ENCODE data around the gene SPAAR. TPM values are rescaled to one million over a fixed set of nuclear protein-coding genes. Genes with fewer than 3 reads are reported as not detected.

SPAAR gene
- total RNA-seq, 1 experiment from 2014 or later, result 0.72 TPM

GRCh38 chr9:35869621-35870216, 39.6 kb upstream of the SPAAR start:
- H3K27me3 Mint-ChIP-seq (ENCODE audit: insufficient read depth, unreplicated experiment), result no peaks in the 10 kb centered on the region
- H3K4me3 Mint-ChIP-seq (ENCODE audit: unreplicated experiment), result no peak overlapping the region
- TF ChIP-seq, protein P1, sequence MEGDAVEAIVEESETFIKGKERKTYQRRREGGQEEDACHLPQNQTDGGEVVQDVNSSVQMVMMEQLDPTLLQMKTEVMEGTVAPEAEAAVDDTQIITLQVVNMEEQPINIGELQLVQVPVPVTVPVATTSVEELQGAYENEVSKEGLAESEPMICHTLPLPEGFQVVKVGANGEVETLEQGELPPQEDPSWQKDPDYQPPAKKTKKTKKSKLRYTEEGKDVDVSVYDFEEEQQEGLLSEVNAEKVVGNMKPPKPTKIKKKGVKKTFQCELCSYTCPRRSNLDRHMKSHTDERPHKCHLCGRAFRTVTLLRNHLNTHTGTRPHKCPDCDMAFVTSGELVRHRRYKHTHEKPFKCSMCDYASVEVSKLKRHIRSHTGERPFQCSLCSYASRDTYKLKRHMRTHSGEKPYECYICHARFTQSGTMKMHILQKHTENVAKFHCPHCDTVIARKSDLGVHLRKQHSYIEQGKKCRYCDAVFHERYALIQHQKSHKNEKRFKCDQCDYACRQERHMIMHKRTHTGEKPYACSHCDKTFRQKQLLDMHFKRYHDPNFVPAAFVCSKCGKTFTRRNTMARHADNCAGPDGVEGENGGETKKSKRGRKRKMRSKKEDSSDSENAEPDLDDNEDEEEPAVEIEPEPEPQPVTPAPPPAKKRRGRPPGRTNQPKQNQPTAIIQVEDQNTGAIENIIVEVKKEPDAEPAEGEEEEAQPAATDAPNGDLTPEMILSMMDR (IDR thresholded peaks at IDR 0.05; ENCODE audit: unreplicated experiment), result no peak
- no peak overlapping the region for H3K27ac Mint-ChIP-seq (ENCODE audit: low read depth, unreplicated experiment)
- no TSS peak for BruUV-seq (replicated peaks)
- peak; percentile 18 for DNase-seq (ENCODE audit: unreplicated experiment)
- no peaks in the 10 kb centered on the region for H3K9me3 Mint-ChIP-seq (ENCODE audit: unreplicated experiment)
- no peaks in the 10 kb centered on the region for H3K36me3 Mint-ChIP-seq (ENCODE audit: insufficient read depth, unreplicated experiment)
- POLR2A ChIA-PET, result no interaction called here
- intact Hi-C loops (cut with micrococcal nuclease), result no loop called here
- CTCF ChIA-PET, result interaction anchor here (0.6 kb wide), 1 partner anchor 11 kb away, joined by 6 read pairs; no protein-coding TSS in a partner anchor
- peaks cover 10% of the 10 kb centered on the region for H3K4me1 Mint-ChIP-seq (ENCODE audit: insufficient read depth, unreplicated experiment)

DNA sequence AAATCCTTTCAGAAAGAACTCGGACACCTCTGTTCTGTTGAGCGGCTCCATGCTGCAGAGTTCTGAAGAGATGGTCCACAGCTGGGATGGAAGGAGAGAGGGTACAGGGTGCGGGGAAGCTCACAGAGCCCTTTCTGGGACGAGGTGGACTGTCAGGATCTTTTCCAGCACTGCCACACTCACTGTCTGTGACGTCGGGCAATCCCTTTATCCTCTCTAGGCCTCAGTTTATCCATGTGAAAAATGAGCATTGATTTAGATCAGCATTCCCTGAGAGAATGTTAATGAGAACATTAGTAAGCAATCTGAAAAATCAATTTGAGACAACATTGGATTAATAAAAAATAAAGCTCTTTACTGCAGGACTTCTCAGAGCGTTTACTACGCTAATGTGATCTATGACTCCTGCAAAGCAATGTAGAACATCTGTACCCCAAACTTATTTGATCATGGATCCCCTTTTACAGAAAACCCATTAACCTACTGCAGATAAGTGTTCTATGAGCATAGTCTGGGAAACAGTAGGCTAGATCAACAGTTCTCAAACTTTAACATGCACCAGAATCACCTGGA, 38.9 kb upstream of the SPAAR start, which contains the start of gene OR13J1:
TSS of gene OR13J1 (minus strand) at position 51 of the 573 bp plus-strand sequence. CDS start at position 51, 0 bp downstream.
- Mint-ChIP-seq H3K9me3 (ENCODE audit: unreplicated experiment) (no peaks in the 10 kb centered on the region), H3K4me1 (ENCODE audit: insufficient read depth, unreplicated experiment) (peaks cover 10% of the 10 kb centered on the region), H3K4me3 (ENCODE audit: unreplicated experiment) (no peak within 1 kb of the TSS), H3K27me3 (ENCODE audit: insufficient read depth, unreplicated experiment) (peaks cover 7% of the 10 kb centered on the region), H3K36me3 (ENCODE audit: insufficient read depth, unreplicated experiment) (no peaks in the 10 kb centered on the region), H3K27ac (ENCODE audit: low read depth, unreplicated experiment) (peak within 1 kb of the TSS; percentile 39)
- intact Hi-C loops (cut with micrococcal nuclease), result no loop called here
- TF ChIP-seq, protein P1 (IDR thresholded peaks at IDR 0.05; ENCODE audit: unreplicated experiment), result no peak
- no TSS peak for BruUV-seq (replicated peaks)
- no peak for DNase-seq (ENCODE audit: unreplicated experiment)
- ChIA-PET POLR2A (interaction anchor here (1.0 kb wide), 1 partner anchor 80 kb away, joined by 3 read pairs; no protein-coding TSS in a partner anchor), CTCF (interaction anchor here (0.6 to 1.2 kb wide), 3 partner anchors 10 to 13 kb away, joined by 3 to 6 read pairs (median 3); no protein-coding TSS in a partner anchor)

GRCh38 chr9:35871545-35871944, 37.7 kb upstream of the SPAAR start:
- intact Hi-C loops (cut with micrococcal nuclease), result no loop called here
- ChIA-PET CTCF (interaction anchor here (0.6 to 1.2 kb wide), 2 partner anchors 10 to 53 kb away, joined by 3 read pairs; no protein-coding TSS in a partner anchor), POLR2A (interaction anchor here (1.0 to 1.4 kb wide), 2 partner anchors 10 to 81 kb away, joined by 3 read pairs; no protein-coding TSS in a partner anchor)
- DNase-seq (ENCODE audit: unreplicated experiment), result peak; percentile 90
- Mint-ChIP-seq H3K27me3 (ENCODE audit: insufficient read depth, unreplicated experiment) (peaks cover 11% of the 10 kb centered on the region), H3K27ac (ENCODE audit: low read depth, unreplicated experiment) (peak overlapping the region; percentile 39), H3K9me3 (ENCODE audit: unreplicated experiment) (peaks cover 11% of the 10 kb centered on the region), H3K4me3 (ENCODE audit: unreplicated experiment) (no peak overlapping the region), H3K36me3 (ENCODE audit: insufficient read depth, unreplicated experiment) (no peaks in the 10 kb centered on the region), H3K4me1 (ENCODE audit: insufficient read depth, unreplicated experiment) (peaks cover 10% of the 10 kb centered on the region)
- TF ChIP-seq, protein P1 (IDR thresholded peaks at IDR 0.05; ENCODE audit: unreplicated experiment), result no peak
- no TSS peak for BruUV-seq (replicated peaks)

GRCh38 chr9:35872505-35872904, 36.8 kb upstream of the SPAAR start:
- Mint-ChIP-seq H3K36me3 (ENCODE audit: insufficient read depth, unreplicated experiment) (no peaks in the 10 kb centered on the region), H3K4me1 (ENCODE audit: insufficient read depth, unreplicated experiment) (peaks cover 10% of the 10 kb centered on the region), H3K27me3 (ENCODE audit: insufficient read depth, unreplicated experiment) (peaks cover 20% of the 10 kb centered on the region), H3K27ac (ENCODE audit: low read depth, unreplicated experiment) (no peak overlapping the region), H3K9me3 (ENCODE audit: unreplicated experiment) (peaks cover 19% of the 10 kb centered on the region), H3K4me3 (ENCODE audit: unreplicated experiment) (no peak overlapping the region)
- CTCF ChIA-PET, result interaction anchor here (0.6 to 1.4 kb wide), 2 partner anchors 52 to 82 kb away, joined by 3 to 4 read pairs; no protein-coding TSS in a partner anchor
- no TSS peak for BruUV-seq (replicated peaks)
- POLR2A ChIA-PET, result interaction anchor here (0.7 to 1.4 kb wide), 2 partner anchors 11 to 124 kb away, joined by 3 read pairs; no protein-coding TSS in a partner anchor
- intact Hi-C loops (cut with micrococcal nuclease), result no loop called here
- TF ChIP-seq, protein P1 (IDR thresholded peaks at IDR 0.05; ENCODE audit: unreplicated experiment), result no peak
- no peak for DNase-seq (ENCODE audit: unreplicated experiment)
